GM18868 (cell line): ENCODE measurements around the gene DEPP1.
"Not testable (repeated sequence)": the region's sequence is repeated elsewhere in the genome, so short reads cannot be mapped to it uniquely, and the experiment has no call there.

Experiments
- ATAC-seq: cut with Tn5 transposase; IDR thresholded peaks from one replicate; pipeline ENCODE4 v1.9.1; 2021; ENCODE audit warnings: mild to moderate bottlenecking, moderate library complexity; ENCODE audit not compliant: unreplicated experiment

Gene DEPP1, protein sequence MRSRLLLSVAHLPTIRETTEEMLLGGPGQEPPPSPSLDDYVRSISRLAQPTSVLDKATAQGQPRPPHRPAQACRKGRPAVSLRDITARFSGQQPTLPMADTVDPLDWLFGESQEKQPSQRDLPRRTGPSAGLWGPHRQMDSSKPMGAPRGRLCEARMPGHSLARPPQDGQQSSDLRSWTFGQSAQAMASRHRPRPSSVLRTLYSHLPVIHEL

DNA sequence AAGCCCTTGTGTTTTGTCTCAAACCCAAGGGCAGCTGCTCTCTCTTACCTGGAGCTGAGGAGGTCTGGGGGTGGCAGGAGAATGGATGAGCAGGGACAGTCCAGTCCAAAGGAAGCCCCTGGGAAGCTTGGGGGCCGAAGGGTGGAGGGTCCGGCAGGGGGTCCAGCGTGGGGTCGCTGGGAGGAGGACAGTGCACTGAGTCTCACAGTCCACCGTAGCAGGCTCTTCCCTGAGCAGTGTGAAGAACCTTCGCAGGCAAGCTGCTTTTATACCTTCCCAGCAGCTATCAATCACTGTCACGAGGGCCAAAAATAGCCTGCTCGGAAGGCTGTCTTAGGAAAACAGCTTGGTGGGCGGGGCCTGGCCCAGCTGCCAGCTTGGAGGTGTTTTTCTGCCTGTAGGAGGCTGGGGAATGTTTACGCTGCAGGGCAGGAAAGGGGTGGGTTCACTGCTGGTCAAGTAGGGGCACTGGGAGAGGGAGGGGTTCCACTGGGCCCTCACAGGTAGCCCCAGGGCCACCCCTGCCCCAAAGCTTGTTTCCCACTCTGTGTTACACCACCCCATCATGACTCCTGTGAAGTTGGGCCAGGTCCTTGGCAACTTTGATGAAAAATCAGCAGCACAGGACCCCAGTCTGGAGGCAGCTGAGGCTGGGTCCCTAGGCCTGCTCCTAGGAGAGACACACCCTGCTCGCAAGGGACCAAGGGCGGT lies at the start of gene DEPP1:
Gene DEPP1 (minus strand): TSS at position 240 of the 711 bp plus-strand sequence. CDS start 779 bp downstream, outside the sequence.
- peak; percentile 24 for ATAC-seq

DNA sequence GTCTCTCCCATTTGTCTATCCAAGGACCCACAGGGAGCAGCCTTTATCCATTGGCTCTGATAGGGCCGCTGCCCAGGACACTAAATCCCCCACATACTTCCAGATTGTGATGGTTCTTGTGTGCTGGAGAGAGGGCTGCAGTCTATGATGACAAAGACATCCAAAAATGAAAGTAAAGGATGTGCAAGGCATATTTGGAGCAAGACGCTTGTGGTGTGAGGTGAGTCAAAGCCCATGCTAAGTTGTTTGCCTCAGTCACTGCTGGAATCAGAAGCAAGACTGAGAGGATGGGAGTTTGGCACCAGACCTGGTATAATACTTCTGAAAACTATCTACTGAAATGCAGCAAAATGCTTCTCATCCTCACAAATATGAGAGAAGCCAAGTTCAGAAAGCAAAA lies 44.8 kb upstream of the DEPP1 start:
- no peak for ATAC-seq

DNA sequence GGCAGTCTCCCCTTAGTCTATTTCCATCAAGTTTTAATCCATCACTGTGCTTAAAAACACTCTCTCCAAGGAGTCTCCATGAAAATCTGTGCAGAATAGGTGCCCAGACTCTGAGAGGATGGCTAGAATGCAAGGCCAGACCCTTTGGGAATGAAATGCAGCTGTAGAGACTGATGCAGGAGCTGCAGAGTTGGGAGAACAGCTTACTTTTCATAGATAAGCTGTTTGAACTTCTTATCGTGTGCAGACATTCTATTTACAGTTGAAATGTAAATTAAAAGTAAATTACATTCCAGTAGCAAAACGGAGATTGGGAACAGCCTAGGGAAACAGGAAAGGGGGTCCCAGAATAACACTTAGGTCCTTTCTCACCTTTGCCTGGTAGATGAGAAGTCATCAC lies 37.0 kb upstream of the DEPP1 start:
- ATAC-seq = no peak

DNA sequence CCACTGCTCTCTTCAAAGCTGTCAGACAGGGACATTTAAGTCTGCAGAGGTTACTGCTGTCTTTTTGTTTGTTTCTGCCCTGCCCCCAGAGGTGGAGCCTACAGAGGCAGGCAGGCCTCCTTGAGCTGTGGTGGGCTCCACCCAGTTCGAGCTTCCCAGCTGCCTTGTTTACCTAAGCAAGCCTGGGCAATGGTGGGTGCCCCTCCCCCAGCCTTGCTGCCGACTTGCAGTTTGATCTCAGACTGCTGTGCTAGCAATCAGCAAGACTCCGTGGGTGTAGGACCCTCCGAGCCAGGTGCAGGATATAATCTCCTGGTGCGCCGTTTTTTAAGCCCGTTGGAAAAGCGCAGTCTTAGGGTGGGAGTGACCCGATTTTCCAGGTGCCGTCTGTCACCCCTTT lies 35.9 kb upstream of the DEPP1 start:
- ATAC-seq = not testable (repeated sequence)

DNA sequence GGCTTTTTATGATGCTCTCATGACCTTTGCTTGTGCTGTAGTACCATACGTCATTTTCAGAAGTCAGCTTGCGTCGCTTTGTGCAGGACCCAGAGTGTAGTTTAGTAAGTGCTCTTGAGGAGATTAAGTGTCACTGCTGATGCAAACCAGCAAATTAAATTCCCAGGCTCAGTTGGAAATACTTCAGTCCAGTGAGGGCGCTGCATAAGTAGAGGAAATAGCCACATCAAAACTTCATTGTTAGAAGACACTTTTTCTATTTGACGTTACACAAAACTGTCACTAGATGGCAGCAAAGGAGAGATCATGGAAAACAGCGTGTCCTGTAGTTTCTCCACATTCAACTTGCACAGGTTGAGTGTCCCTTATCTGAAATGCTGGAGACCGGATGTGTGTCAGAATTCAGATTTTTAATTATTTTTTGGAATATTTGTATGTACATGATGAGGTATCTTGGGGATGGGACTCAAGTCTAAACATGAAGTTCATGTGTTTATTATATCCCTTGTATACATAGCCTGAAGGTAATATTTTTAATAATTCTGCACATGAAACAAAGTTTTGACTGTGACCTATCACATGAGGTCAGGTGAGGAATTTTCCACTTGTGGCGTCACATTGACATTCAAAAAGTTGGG lies 30.0 kb upstream of the DEPP1 start:
- ATAC-seq = peak; percentile 73

DNA sequence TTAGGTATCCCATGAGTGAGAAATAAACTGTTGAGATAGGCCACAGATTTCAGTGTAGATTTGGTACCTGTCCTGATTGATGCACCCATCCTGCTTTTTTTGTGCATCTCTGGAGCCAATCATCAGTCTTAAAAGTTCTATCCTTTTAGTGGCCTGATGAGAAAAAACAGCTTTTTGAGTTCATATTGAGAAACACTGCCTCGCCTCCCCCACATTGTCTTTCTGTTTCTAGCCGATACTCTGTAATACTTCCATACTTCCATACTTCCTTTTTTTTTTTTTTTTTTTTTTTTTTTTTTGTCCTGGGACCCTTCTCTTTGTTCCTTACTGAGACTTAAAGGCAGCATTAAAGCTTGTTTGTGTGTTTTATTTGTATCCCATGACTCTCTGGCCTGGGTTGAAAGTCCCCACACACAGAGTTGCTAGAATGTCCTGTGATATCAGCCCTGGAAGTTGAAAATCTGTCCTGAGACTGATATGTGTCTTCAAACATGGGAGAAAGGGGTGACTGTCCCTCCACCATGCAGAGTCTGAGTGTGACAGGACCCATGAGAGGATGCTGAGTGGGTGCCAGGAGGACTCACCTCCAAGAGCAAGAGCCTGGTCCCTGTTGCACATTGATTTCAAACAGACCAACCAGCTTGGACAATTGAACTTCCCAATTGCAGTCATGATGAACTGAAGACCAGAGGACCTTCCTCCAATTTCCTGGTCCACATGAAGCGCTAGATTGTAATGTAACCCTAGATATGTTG lies 27.8 kb upstream of the DEPP1 start:
- ATAC-seq = no peak

DNA sequence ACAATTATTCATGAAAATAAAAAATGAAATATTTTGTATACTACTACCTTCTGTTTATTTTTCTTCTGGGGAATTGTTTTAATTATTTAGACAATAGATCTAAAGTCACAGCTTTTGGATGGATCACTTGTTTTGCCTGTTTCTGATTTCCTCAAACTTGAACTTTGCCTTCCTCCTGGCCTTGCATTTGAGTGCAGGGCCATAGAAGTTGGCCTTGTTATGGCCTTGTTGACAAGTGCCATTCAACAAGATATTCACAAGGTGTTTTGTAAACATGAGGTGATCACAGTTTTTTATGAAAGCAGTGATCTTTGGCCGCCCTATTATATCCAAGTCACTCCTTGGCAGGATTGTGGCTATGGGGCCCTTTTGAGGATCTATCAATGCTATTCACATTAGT lies 26.7 kb upstream of the DEPP1 start:
- no peak for ATAC-seq

DNA sequence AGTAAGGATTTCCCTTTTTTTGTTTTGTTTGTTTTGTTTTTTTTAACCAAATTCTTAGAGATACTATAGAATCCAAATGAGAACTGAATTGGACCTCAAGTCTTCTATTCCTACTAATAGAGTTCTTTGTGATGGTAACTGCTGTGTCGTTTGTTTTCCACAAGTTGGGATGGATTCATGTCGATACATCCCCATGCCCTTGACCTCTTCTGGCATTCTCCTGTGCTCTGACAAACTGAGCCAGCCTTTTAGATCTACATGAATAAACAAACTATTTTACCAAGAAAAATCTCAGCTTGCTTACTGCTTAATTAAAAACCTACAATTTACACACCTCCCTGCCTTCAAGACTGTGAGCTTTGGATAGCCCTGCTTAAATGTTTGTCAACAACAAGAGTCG lies 26.1 kb upstream of the DEPP1 start:
- ATAC-seq = no peak

DNA sequence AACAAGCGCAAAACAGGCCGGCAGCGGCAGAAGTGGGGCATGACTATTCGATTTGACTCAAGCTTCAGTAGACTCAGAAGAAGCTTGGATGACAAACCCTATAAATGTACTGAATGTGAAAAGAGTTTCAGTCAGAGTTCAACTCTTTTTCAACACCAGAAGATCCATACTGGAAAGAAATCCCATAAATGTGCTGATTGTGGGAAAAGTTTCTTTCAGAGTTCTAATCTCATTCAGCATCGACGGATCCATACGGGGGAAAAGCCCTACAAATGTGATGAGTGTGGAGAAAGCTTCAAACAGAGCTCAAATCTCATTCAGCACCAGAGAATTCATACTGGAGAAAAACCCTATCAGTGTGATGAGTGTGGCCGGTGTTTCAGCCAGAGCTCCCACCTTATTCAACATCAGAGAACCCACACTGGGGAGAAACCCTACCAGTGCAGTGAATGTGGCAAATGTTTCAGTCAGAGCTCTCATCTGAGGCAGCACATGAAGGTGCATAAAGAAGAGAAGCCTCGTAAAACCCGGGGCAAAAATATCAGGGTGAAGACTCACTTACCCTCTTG lies 24.9 kb upstream of the DEPP1 start:
- ATAC-seq = no peak

DNA sequence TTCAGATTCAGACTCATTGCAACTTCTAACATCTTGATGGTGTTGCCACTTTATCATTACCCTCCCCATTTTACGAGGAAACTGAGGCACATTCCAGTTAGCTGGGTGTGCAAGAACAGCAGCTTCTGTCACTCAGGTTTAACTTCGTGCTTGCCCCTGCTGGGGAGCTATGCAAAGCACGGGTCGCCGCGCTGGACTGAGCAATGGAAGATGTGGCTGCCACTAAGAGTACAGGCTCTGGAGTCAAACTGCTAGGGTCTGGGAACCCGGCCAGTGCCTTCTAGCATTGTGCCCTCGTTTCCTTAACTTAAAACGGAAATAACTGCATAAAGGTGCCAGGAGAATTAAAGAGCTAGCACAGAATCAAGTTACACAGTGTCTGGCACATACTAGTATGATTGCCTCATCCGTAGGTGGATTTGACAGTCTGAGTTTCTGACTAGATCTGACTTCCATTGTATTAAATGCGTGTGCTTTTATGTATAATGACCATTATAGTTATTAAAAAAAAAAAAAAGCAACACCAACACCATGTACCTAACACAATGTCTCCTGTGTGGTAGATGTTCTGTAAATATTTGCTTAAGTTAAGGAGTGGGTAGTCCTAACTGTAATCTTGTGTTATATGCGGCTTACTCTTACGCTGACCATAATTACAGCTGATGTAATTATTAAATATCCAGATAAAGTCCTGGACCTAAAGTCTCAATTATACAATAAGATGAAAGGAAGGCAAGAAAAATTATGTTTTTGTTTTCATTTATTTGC lies 23.0 kb upstream of the DEPP1 start:
- ATAC-seq = peak; percentile 76

DNA sequence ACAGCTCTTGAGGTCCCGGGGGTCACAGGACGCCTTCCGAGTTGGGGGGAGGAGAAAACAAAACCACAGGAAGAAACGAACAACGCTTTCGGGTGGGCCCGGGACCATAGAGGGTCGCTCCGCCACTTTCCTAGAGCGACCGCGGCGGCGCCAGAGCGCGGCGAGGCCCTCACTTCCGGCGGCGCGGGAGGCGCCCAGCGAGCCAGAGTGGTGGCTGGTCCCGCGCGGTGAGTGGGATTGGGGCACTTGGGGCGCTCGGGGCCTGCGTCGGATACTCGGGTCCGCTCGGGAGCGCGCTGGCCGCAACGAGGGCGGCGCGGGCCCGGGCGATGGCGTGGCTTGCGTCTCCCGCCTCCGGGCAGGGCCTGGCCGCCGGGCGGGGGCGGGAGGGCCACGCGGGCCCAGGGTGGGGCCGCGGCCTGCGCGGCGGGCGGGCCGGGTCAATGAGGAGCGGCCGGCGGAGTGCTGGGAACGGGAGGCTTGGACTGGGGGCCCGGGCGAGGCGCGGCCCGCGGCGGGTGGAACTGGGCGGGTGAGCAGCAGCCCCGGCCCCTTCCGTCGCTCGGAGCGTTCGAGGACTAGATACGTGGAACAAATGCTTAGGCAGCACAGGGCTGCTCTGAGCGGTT lies 22.3 kb upstream of the DEPP1 start, which contains the start of gene ZNF22:
Gene ZNF22 (plus strand): TSS at position 172 of the 629 bp plus-strand sequence. CDS start 2,446 bp downstream, outside the sequence.
- ATAC-seq = peak; percentile 73

DNA sequence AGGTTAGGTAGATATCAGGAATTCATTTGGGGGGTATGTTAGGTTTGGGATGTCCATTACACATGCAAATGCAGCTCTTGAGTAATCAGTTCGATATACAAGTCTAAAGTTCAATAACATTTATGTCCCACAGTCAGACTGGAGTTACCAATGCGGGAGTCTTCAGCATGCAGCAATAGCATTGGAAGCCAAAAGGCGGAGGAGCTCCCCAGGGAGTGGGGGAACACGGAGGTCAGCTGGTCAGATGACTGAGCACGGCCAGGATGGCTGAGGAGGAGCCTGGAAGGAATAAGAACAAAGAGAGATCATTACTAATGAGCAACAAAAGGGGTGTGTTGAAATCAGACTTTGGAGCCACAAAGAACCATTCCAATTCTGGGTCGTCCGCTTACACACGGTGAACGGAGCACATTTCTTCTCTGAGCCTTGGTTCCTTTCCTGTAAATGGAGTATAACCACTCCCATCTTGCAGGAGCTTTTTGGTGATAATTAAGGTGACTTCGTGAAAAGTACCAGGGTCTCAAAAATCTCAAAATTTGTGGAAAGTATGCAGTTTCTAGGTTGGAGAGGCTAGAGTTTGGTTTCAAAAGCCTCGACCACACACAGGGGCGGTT lies 21.6 kb upstream of the DEPP1 start:
- ATAC-seq = no peak

DNA sequence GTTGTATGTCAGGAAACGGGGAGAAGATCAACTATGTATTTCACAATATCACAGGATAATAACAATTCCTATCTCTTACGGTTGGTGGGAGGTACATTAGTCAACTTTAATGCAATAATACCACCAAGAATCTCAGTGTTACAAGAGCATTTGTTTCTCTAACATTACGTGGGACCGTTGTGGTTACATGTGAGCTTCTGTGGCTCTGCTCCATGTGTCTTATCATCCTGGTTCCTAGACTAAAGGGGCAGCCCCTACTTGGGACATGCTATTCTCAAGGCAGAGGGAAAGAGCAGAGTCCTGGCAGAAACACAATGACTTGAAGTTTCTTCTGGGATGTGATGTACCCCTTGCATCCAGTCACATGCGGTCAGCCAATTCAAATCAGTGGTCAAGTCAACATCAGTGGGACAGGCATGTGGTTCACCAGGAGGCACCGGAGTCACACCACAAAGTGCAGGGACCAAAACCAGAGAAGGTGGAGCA lies 19.6 kb upstream of the DEPP1 start:
- no peak for ATAC-seq

DNA sequence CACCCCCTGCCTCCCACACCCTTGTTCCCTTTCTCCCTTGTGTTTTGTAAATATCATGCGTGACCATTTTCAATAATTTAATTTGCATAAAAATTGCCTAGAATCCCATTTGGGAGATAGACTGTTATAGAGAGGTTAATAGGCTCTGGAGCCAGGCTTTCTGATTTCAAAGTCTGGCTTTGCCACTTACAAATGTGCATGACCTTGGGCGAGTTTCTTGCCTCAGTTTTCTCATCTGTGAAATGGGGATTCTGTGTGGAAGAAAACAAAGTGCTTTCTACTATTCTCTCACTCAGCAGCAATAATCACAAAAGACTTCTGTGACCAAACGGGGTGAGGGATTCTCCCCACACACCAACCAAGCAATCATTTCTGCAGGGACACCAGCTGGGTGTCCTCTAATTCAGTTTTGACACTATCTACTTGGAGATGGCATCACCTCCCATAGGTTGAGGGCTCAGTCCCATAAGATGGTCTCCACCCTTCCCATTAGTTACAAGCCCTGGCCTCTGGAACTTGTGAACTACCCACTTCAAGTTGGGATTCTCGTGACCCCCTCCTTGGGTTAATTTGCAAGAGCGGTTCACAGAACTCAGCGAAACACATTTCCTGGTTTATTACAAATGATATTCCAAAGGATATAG lies 18.6 kb upstream of the DEPP1 start:
- no peak for ATAC-seq

DNA sequence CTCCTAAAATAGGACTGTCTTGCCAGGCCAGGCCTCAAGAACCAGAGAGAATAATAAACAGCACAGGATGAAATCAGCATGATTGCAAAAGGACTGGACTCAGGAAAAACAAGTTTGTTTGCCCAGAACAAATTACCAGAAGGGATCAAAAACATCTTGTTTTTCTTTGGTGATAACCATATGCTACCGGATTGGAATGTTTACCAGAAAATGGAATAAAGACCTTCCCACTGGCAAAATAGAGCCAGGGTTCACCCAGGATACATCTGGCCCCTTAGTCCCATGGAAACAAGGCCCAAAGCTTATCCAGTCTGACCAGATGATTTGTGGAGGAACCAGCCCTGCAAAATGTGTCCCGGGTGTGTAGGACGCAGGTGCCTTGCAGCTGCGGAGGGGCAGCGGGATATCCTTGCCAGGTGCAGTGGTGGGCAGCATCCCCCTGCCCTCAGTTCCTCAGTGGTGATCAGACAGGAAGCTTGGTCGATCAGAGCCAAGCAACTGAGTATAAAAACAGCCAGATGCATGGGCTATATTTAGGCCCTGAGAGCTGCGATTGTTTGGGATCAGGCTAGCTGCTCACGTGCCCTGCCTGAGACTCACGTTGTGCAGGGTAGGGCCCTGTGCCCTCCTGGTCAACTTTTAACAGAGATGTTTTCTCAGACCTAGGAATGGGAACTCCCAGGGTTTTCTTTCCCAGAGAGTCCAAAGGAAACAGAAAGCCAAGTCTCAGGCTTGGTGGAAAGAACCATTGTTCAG lies 17.5 kb upstream of the DEPP1 start:
- ATAC-seq = no peak

DNA sequence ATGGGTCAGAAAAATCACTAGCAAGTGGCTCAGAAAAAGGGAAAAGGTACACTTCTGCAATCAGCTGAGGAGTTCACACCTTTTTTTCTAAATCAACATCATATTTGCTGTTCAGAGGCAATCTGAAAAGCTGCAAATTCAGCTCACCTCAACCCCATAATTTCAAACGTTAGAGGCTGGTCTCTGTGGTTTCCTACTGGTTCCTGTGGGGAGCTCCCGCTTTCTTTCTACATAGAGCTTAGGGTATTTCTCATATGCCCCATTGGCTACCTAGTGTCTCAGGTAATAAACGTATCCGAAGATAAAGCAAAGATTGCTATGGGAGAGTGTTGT lies 16.9 kb upstream of the DEPP1 start:
- no peak for ATAC-seq

DNA sequence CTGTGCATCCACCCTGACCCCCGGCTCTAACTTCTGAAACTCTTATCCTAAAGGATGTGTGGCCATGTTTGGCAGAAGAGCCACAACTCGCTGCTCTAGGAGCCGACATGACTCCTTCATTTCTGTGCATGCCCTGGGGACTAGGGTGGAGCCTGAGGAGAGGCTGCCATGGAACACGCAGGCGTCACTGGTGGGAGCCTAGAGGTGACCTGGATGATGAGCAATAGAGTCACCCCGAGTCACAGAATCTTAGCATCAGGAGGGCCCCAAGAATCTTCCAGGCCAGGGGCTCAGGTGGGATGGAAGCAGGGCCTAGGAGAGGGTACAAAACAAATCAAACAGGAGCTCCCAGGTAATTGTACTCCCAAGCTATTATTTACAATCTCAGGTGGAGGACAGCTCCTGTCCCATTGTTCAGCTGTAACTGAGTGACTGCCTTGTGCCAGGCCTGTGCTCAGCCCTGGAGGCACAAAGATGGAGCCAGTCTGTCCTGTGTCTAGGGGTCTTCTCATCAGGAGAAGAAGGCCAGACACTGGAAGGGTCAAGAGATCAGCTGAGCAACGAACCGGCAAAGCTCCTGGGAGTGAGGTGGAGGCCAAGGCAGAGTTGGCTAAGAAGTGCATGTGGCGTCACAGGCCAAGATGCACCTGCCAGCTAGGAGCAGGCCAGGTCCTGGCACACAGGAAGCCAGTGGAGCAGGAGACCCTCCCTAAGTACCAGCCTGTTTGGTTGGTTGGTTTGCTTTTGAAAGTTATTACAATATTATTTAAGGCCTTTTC lies 16.3 kb upstream of the DEPP1 start:
- no peak for ATAC-seq
